Kidney epithelial cell (primary cell): ENCODE measurements around the gene KIF22. TPM values are rescaled to one million over a fixed set of nuclear protein-coding genes. Genes with fewer than 3 reads are reported as not detected.
"Not testable (repeated sequence)": the region's sequence is repeated elsewhere in the genome, so short reads cannot be mapped to it uniquely, and the experiment has no call there.

Experiments used
- DNase-seq: peaks from one replicate; pipeline ENCODE4 v3.0.0-alpha.2; 2010; ENCODE audit warnings: low read depth
- H3K27me3 ChIP-seq: 2 replicates; pipeline ENCODE4 v1.6.0; 2011; ENCODE audit warnings: low read length; ENCODE audit not compliant: control insufficient read depth, insufficient read depth
- H3K36me3 ChIP-seq: 2 replicates; pipeline ENCODE4 v1.5.1; 2011; ENCODE audit warnings: low read length; ENCODE audit not compliant: control insufficient read depth, insufficient read depth
- H3K4me3 ChIP-seq: 2 replicates; pipeline ENCODE4 v1.5.1; 2011; ENCODE audit warnings: low read depth, mild to moderate bottlenecking, control low read depth, low read length
- CTCF ChIP-seq: IDR thresholded peaks from 2 replicates; pipeline ENCODE4 v1.5.1; 2011; ENCODE audit warnings: mild to moderate bottlenecking, moderate library complexity, low read length, control low read depth, inconsistent platforms; ENCODE audit not compliant: insufficient read depth, poor library complexity, severe bottlenecking
- total RNA-seq: library from RNA; depleted of rRNA; stranded (reverse); fragments of >200 nt; gene quantifications from 2 replicates; pipeline ENCODE4 v1.2.3, GENCODE V29; 2015

The KIF22 gene
- total RNA-seq, 1 donor from 2014 or later, result 24.2 TPM

GRCh38 chr16:29789775-29790182 is 772 bp upstream of the KIF22 start:
- no peak for DNase-seq

GRCh38 chr16:29790949-29791844 is 646 bp downstream of the KIF22 start:
- Histone ChIP-seq H3K36me3 (no peaks in the 10 kb centered on the region), H3K27me3 (no peaks in the 10 kb centered on the region), H3K4me3 (peak overlapping the region; percentile 91)
- no peak for TF ChIP-seq CTCF
- no peak for DNase-seq

More at GRCh38 chr16:29789775-29790182, 772 bp upstream of the KIF22 start:
- Histone ChIP-seq H3K4me3 (peak overlapping the region; percentile 91), H3K36me3 (no peaks in the 10 kb centered on the region), H3K27me3 (no peaks in the 10 kb centered on the region)
- no peak for TF ChIP-seq CTCF

GRCh38 chr16:29791845-29792807 is 1.6 kb downstream of the KIF22 start:
- H3K4me3 ChIP-seq, result peak overlapping the region; percentile 91
- TF ChIP-seq CTCF, result no peak
- H3K27me3 ChIP-seq, result no peaks in the 10 kb centered on the region
- no peak for DNase-seq
- H3K36me3 ChIP-seq, result peaks cover 2% of the 10 kb centered on the region

- not testable (repeated sequence) for DNase-seq, H3K36me3 ChIP-seq, H3K4me3 ChIP-seq, H3K27me3 ChIP-seq
Observed at GRCh38 chr16:29793153-29793552, 2.6 kb downstream of the KIF22 start.

GRCh38 chr16:29794231-29794710 is 3.7 kb downstream of the KIF22 start:
- peaks cover 2% of the 10 kb centered on the region for H3K36me3 ChIP-seq
- no peak for TF ChIP-seq CTCF

More at GRCh38 chr16:29794231-29794710, 3.7 kb downstream of the KIF22 start:
- H3K4me3 ChIP-seq, result no peak overlapping the region
- no peak for DNase-seq
- H3K27me3 ChIP-seq, result no peaks in the 10 kb centered on the region
